Fibroblast of upper back skin (primary cell): ENCODE results near the gene SCGB2B2.
"Not testable (repeated sequence)": the region's sequence is repeated elsewhere in the genome, so short reads cannot be mapped to it uniquely, and the experiment has no call there.

Experiments used
- DNase-seq: peaks from one replicate; pipeline ENCODE4 v3.0.0-alpha.2; 2013

Gene SCGB2B2

GRCh38 chr19:34668077-34668689, 8.8 kb downstream of the SCGB2B2 start:
- not testable (repeated sequence) for DNase-seq

GRCh38 chr19:34667349-34668076, 9.4 kb downstream of the SCGB2B2 start:
- DNase-seq, result peak; percentile 10

- DNase-seq, result no peak
These were observed 10.0 kb downstream of the SCGB2B2 start for GRCh38 chr19:34666958-34667265.

GRCh38 chr19:34666200-34666957, 10.6 kb downstream of the SCGB2B2 start:
- no peak for DNase-seq

- DNase-seq, result not testable (repeated sequence)
These were observed 11.7 kb downstream of the SCGB2B2 start for GRCh38 chr19:34665275-34665674.

- no peak for DNase-seq
These were observed 12.1 kb downstream of the SCGB2B2 start for GRCh38 chr19:34664870-34665269.

GRCh38 chr19:34664168-34664567, 12.8 kb downstream of the SCGB2B2 start:
- DNase-seq, result no peak

- DNase-seq, result no peak
These were observed 14.0 kb downstream of the SCGB2B2 start for GRCh38 chr19:34662919-34663318.

- DNase-seq, result no peak
These were observed 15.6 kb downstream of the SCGB2B2 start for GRCh38 chr19:34661357-34661756.

- DNase-seq, result no peak
These were observed 21.3 kb downstream of the SCGB2B2 start for GRCh38 chr19:34655651-34656050.

GRCh38 chr19:34654796-34655195, 22.2 kb downstream of the SCGB2B2 start:
- DNase-seq, result no peak

- DNase-seq, result no peak
These were observed 25.2 kb downstream of the SCGB2B2 start for GRCh38 chr19:34651747-34652146.

GRCh38 chr19:34649886-34650543, 26.9 kb downstream of the SCGB2B2 start:
- no peak for DNase-seq

GRCh38 chr19:34645551-34645950, 31.4 kb downstream of the SCGB2B2 start:
- no peak for DNase-seq

GRCh38 chr19:34644991-34645461, 31.9 kb downstream of the SCGB2B2 start:
- no peak for DNase-seq

GRCh38 chr19:34642241-34642640, 34.7 kb downstream of the SCGB2B2 start:
- DNase-seq, result no peak

GRCh38 chr19:34639491-34640085, 37.4 kb downstream of the SCGB2B2 start:
- peak; percentile 77 for DNase-seq

GRCh38 chr19:34633802-34634201, 43.2 kb downstream of the SCGB2B2 start:
- no peak for DNase-seq
